ENCODE measurements around the gene KLHL13. TPM values are rescaled to one million over a fixed set of nuclear protein-coding genes. Genes with fewer than 3 reads are reported as not detected.

KLHL13 gene, protein sequence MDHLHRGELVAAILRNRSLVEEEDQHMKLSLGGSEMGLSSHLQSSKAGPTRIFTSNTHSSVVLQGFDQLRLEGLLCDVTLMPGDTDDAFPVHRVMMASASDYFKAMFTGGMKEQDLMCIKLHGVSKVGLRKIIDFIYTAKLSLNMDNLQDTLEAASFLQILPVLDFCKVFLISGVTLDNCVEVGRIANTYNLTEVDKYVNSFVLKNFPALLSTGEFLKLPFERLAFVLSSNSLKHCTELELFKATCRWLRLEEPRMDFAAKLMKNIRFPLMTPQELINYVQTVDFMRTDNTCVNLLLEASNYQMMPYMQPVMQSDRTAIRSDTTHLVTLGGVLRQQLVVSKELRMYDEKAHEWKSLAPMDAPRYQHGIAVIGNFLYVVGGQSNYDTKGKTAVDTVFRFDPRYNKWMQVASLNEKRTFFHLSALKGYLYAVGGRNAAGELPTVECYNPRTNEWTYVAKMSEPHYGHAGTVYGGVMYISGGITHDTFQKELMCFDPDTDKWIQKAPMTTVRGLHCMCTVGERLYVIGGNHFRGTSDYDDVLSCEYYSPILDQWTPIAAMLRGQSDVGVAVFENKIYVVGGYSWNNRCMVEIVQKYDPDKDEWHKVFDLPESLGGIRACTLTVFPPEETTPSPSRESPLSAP
- polyA plus RNA-seq (2011; rRNA removed) (9.0 and 10.7 TPM in 2 replicates), polyA minus RNA-seq (2011; rRNA and poly(A)+ RNA removed) (8.1 and 10.8 TPM in 2 replicates)

DNA sequence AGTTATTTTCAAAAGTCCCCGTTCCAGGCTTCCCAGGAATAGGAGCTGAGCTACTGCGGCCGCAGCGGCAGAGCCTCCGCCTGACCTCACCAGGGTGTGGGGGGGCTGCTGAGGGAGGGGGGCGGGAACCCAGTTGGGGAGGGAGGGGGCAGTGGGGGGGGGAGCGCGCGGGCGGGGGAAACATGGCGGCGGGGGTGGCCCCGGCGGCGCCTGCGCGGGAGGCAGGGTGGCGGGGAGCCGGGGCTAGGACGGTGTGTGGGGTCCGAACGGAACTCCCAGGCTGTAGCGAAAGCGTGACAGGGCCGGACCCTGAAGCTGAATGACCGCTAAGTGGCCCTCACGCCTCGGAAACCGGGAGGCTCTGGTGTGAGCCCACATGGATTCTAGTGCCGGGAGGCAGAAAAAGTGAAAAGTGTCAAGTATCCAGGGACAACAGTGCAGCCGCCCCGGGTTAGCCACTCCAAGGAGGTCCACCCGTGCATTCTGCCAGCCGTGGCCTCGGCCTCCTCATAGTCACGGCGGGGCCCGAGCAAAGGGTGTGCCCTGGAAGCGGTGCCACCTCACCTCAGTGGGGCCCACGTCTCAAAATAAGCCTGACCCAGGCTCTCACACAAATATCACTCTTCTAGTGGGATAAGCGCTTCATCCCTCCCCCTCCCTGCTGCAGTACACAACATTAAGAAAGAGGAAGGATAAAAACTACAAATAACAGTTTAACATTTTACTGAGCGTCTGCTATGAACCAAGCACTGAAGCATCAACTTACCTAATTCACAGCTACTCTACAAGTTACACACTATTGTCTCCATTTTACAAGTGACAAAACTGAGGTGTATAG, at the start of gene KLHL13:
KLHL13 (minus strand) TSS at position 98 of the 838 bp plus-strand sequence. CDS start 88,337 bp downstream, outside the sequence.
- POLR2A ChIA-PET = no interaction called here

DNA sequence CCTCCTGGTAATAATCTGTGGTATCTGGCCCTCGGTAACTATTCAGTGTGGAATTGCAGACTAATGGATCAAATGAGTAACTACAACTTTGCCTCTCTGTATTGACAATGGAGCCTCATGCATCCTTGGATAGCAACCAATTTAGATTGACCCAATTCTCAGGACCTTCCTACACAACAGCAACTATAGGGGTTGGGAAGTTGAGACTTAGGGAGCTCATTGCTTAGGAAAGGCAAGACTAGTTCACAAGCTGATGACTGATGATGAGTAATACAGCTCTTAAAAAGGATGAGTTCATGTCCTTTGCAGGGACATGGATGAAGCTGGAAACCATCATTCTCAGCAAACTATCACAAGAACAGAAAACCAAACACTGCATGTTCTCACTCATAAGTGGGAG, 47.5 kb upstream of the KLHL13 start:
- TF ChIP-seq, protein P1, sequence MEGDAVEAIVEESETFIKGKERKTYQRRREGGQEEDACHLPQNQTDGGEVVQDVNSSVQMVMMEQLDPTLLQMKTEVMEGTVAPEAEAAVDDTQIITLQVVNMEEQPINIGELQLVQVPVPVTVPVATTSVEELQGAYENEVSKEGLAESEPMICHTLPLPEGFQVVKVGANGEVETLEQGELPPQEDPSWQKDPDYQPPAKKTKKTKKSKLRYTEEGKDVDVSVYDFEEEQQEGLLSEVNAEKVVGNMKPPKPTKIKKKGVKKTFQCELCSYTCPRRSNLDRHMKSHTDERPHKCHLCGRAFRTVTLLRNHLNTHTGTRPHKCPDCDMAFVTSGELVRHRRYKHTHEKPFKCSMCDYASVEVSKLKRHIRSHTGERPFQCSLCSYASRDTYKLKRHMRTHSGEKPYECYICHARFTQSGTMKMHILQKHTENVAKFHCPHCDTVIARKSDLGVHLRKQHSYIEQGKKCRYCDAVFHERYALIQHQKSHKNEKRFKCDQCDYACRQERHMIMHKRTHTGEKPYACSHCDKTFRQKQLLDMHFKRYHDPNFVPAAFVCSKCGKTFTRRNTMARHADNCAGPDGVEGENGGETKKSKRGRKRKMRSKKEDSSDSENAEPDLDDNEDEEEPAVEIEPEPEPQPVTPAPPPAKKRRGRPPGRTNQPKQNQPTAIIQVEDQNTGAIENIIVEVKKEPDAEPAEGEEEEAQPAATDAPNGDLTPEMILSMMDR (IDR thresholded peaks at IDR 0.05; ENCODE audit: low read depth, low read length) = no peak
- Histone ChIP-seq H3K27me3 (ENCODE audit: control insufficient read depth, insufficient read depth, low read length) (no peaks in the 10 kb centered on the region), H3K27ac (ENCODE audit: low read depth, low read length) (no peak overlapping the region), H3K9me3 (ENCODE audit: control insufficient read depth, insufficient read depth, low read length) (no peaks in the 10 kb centered on the region), H3K4me3 (ENCODE audit: low read depth, low read length) (no peak overlapping the region)
- no peak for DNase-seq (ENCODE audit: low read depth, low spot score)
- CTCF ChIA-PET = no interaction called here
- POLR2A ChIA-PET = no interaction called here

More for the DNA sequence above, at the start of gene KLHL13:
- Histone ChIP-seq H3K27me3 (ENCODE audit: control insufficient read depth, insufficient read depth, low read length) (no peaks in the 10 kb centered on the region), H3K9me3 (ENCODE audit: control insufficient read depth, insufficient read depth, low read length) (no peaks in the 10 kb centered on the region; the same call in 1 of the 2 replicates), H3K27ac (ENCODE audit: low read depth, low read length) (peak within 1 kb of the TSS; percentile 21), H3K4me3 (ENCODE audit: low read depth, low read length) (peak within 1 kb of the TSS; percentile 64)
- TF ChIP-seq, protein P1 (IDR thresholded peaks at IDR 0.05; ENCODE audit: low read depth, low read length) = no peak
- DNase-seq (ENCODE audit: low read depth, low spot score) = no peak
- CTCF ChIA-PET = interaction anchor here (0.7 kb wide), 1 partner anchor 49 kb away, joined by 3 read pairs; no protein-coding TSS in a partner anchor

DNA sequence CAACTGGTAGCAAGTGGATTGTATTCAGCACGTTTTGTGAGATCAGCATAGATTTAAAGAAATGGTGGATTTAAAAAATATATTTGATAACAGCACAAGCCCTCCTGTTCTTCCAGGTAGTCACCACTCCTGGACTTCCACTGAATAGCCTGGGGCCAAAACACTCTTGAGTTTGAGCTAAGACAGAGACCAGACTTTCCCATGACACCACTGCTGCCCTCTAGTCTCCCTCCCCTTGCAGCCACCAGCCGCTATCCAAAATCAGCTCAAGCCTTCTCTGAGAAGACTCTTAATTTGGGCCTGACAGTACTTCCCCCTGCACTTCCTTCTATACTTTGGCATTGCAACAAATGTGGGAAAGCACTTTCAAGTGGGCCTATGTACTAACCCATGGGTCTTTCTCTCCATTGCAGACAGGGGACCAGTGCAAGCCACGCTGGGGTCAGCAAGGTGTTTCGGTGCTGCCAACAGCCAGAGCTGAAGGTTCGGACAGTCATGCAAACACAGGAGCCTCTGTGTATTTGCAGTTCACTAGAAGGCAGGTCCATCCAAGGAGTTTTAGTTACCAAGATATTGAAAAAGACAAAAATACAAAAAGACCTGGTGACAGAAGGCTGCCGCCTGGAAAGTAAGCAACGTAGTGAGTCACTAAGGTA, 40.5 kb upstream of the KLHL13 start:
- no peaks in the 10 kb centered on the region for H3K9me3 ChIP-seq (ENCODE audit: control insufficient read depth, insufficient read depth, low read length)
- no peak for DNase-seq (ENCODE audit: low read depth, low spot score)
- TF ChIP-seq, protein P1 (IDR thresholded peaks at IDR 0.05; ENCODE audit: low read depth, low read length) = no peak
- no peaks in the 10 kb centered on the region for H3K27me3 ChIP-seq (ENCODE audit: control insufficient read depth, insufficient read depth, low read length)
- H3K4me3 ChIP-seq (ENCODE audit: low read depth, low read length) = no peak overlapping the region
- ChIA-PET POLR2A (no interaction called here), CTCF (no interaction called here)
- H3K27ac ChIP-seq (ENCODE audit: low read depth, low read length) = no peak overlapping the region

DNA sequence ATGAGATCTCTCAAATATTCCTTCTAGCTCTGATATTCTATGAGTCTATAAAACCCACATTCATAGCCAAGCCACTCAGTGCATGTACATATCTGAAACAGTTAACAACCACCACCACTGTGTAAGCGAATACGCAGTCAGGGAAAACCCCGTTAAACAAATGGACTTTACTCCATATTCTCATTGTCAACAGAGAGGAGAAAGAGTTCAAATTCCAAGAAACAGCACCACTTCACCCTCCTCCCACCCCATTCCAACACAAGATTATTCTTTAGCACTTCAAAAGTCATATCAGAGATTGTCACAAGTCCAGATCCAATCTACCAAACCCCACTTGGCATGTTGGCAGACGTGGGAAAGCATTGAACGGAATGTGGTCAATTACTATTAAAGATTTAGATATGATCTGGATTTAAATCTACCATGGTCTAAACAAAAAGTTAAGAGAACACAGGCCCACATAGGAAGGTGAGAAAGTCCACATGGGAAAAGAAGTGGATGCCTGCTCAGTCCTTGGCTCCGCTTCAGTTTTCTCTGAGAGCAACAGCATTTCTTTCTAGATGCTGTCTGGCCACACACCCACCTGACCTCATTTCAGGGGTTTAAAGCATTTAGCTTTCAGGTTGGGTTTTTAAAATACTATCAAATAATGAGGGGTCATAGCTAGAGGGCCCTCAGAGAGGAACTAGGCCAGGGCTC, 39.8 kb upstream of the KLHL13 start:
- ChIA-PET POLR2A (no interaction called here), CTCF (no interaction called here)
- Histone ChIP-seq H3K4me3 (ENCODE audit: low read depth, low read length) (no peak overlapping the region), H3K9me3 (ENCODE audit: control insufficient read depth, insufficient read depth, low read length) (no peaks in the 10 kb centered on the region), H3K27me3 (ENCODE audit: control insufficient read depth, insufficient read depth, low read length) (no peaks in the 10 kb centered on the region), H3K27ac (ENCODE audit: low read depth, low read length) (no peak overlapping the region)
- TF ChIP-seq, protein P1 (IDR thresholded peaks at IDR 0.05; ENCODE audit: low read depth, low read length) = no peak
- no peak for DNase-seq (ENCODE audit: low read depth, low spot score)

Data from AG04450 (cell line).